ENCODE data around the gene HCST.

The HCST gene

GRCh38 chr19:35899547-35900214 lies 2.6 kb upstream of the HCST start (continued):
- peak; percentile 45; the same call in 1 of the 2 replicates for TF ChIP-seq ZNF394 (tag by site-specific recombination; IDR thresholded peaks at IDR 0.05; ENCODE audit: borderline replicate concordance)
- peak; percentile 55 for TF ChIP-seq GLIS2 (tag by site-specific recombination; IDR thresholded peaks at IDR 0.05)
- no peak for TF ChIP-seq ZNF292 (tag by site-specific recombination; IDR thresholded peaks at IDR 0.05; ENCODE audit: borderline replicate concordance, low read depth)
- TF ChIP-seq ZNF280C (tag by site-specific recombination; IDR thresholded peaks at IDR 0.05): no peak
- TF ChIP-seq PRDM2 (tag by site-specific recombination; IDR thresholded peaks at IDR 0.05; ENCODE audit: borderline replicate concordance): no peak
- no peak for TF ChIP-seq ZNF114 (tag by site-specific recombination; IDR thresholded peaks at IDR 0.05)
- peak; percentile 93 for TF ChIP-seq ZNF2 (tag by site-specific recombination; IDR thresholded peaks at IDR 0.05)
- no peak for TF ChIP-seq ZBTB48 (tag by site-specific recombination; IDR thresholded peaks at IDR 0.05)
- TF ChIP-seq ZNF610 (tag by site-specific recombination; IDR thresholded peaks at IDR 0.05; ENCODE audit: borderline replicate concordance): peak; percentile 60
- peak; percentile 90 for TF ChIP-seq ZBTB1 (tag by site-specific recombination; IDR thresholded peaks at IDR 0.05)
- peak; percentile 86 for TF ChIP-seq ZNF639 (tag by site-specific recombination; IDR thresholded peaks at IDR 0.05)
- TF ChIP-seq YY2 (tag by site-specific recombination; IDR thresholded peaks at IDR 0.05): no peak; the same call in 1 of the 2 replicates
- peak; percentile 99 for TF ChIP-seq PATZ1 (tag by site-specific recombination; IDR thresholded peaks at IDR 0.05)
- TF ChIP-seq ZNF341 (tag by site-specific recombination; IDR thresholded peaks at IDR 0.05; ENCODE audit: low read depth): peak; percentile 99
- TF ChIP-seq ZNF473 (tag by site-specific recombination; IDR thresholded peaks at IDR 0.05): no peak
- no peak for TF ChIP-seq ZNF426 (tag by site-specific recombination; IDR thresholded peaks at IDR 0.05)
- no peak for TF ChIP-seq ZNF555 (tag by site-specific recombination; conservative IDR thresholded peaks at IDR 0.05)
- peak; percentile 63; the same call in 1 of the 2 replicates for TF ChIP-seq ZNF391 (tag by site-specific recombination; IDR thresholded peaks at IDR 0.05; ENCODE audit: borderline replicate concordance, low read depth)
- no peak for TF ChIP-seq ZNF175 (tag by site-specific recombination; IDR thresholded peaks at IDR 0.05)
- peak; percentile 90 for TF ChIP-seq ZNF660 (tag by site-specific recombination; IDR thresholded peaks at IDR 0.05)
- peak; percentile 86 for TF ChIP-seq ZXDB (tag by site-specific recombination; IDR thresholded peaks at IDR 0.05)
- no peak for TF ChIP-seq ZNF174 (tag by site-specific recombination; IDR thresholded peaks at IDR 0.05)
- peak; percentile 95 for TF ChIP-seq PRDM10 (tag by site-specific recombination; IDR thresholded peaks at IDR 0.05)

Measured in HEK293 (cell line).